PC-3 (cell line): Measurements from ENCODE around the gene TSPO. TPM values are rescaled to one million over a fixed set of nuclear protein-coding genes. Genes with fewer than 3 reads are reported as not detected.

Experiments
- ATAC-seq: fragments of 200-7000 bp; cut with Tn5 transposase; 2 replicates; pipeline ENCODE4 v1.9.1; 2020; ENCODE audit warnings: mild to moderate bottlenecking, moderate library complexity
- BruUV-seq: library from RNA; stranded (reverse); fragments of 400-500 nt; replicated peaks from 2 replicates; lab custom pipeline; 2021; lab: Mats Ljungman, UMichigan
- CTCF ChIA-PET: fragments of 300-600 bp; sonication (Branson Sonifier 250); formaldehyde crosslinking; loops from one replicate; lab custom pipeline; 2022; ENCODE audit warnings: antibody characterized with exemption; lab: Charles Lee
- POLR2A ChIA-PET: fragments of 300-600 bp; sonication (Branson Sonifier 250); formaldehyde crosslinking; loops from one replicate; lab custom pipeline; 2022; ENCODE audit warnings: antibody characterized with exemption; ENCODE audit not compliant: unreplicated experiment; lab: Charles Lee
- DNase-seq: peaks from one replicate; pipeline ENCODE4 v3.0.0-alpha.2; 2015
- H2AFZ ChIP-seq: fragments of 300-600 bp; sonication (generic); 2 replicates; pipeline ENCODE4 v1.6.0; 2016; ENCODE audit warnings: antibody characterized with exemption, low read length
- H3F3A ChIP-seq: fragments of 300-600 bp; sonication (generic); one replicate; pipeline ENCODE4 v1.6.0; 2017; ENCODE audit warnings: antibody characterized with exemption, low read length, control low read depth, mild to moderate bottlenecking; ENCODE audit not compliant: unreplicated experiment
- H3K27ac ChIP-seq: fragments of 300-600 bp; sonication (generic); 2 replicates; pipeline ENCODE4 v1.5.1; 2016; ENCODE audit warnings: mild to moderate bottlenecking, low read length
- H3K27me3 ChIP-seq: fragments of 300-600 bp; sonication (generic); 2 replicates; pipeline ENCODE4 v1.6.1; 2016; ENCODE audit warnings: low read length, mixed read lengths
- H3K36me3 ChIP-seq: fragments of 300-600 bp; sonication (generic); 2 replicates; pipeline ENCODE4 v1.6.1; 2016; ENCODE audit warnings: low read depth, mixed run types, low read length, mixed read lengths
- H3K4me1 ChIP-seq: fragments of 300-600 bp; sonication (generic); 2 replicates; pipeline ENCODE4 v1.5.1; 2016; ENCODE audit warnings: low read length; ENCODE audit not compliant: insufficient read depth
- H3K4me2 ChIP-seq: fragments of 300-600 bp; sonication (generic); 2 replicates; pipeline ENCODE4 v1.6.0; 2016; ENCODE audit warnings: low read length
- H3K4me3 ChIP-seq: fragments of 300-600 bp; sonication (generic); 2 replicates; pipeline ENCODE4 v1.5.1; 2016; ENCODE audit warnings: mild to moderate bottlenecking, low read length, mixed read lengths
- H3K79me2 ChIP-seq: fragments of 300-600 bp; sonication (generic); 2 replicates; pipeline ENCODE4 v1.6.1; 2017; ENCODE audit warnings: low read length, mixed read lengths
- H3K9ac ChIP-seq: fragments of 300-600 bp; sonication (generic); 2 replicates; pipeline ENCODE4 v1.6.0; 2016; ENCODE audit warnings: mild to moderate bottlenecking, low read length
- H3K9me2 ChIP-seq: fragments of 300-600 bp; sonication (generic); replicated peaks from 2 replicates; pipeline ENCODE4 v1.6.1; 2016; ENCODE audit warnings: mixed run types, low read length, mixed read lengths
- H3K9me3 ChIP-seq: fragments of 300-600 bp; sonication (generic); 2 replicates; pipeline ENCODE4 v1.6.1; 2016; ENCODE audit warnings: low read length, mixed read lengths
- H4K20me1 ChIP-seq: fragments of 300-600 bp; sonication (generic); 2 replicates; pipeline ENCODE4 v1.6.1; 2016; ENCODE audit warnings: low read length, mixed read lengths
- EZH2 ChIP-seq: fragments of 300-600 bp; sonication (generic); IDR thresholded peaks from one replicate; pipeline ENCODE4 v1.6.1; 2017; ENCODE audit warnings: antibody characterized with exemption, mild to moderate bottlenecking, low read length; ENCODE audit not compliant: unreplicated experiment
- EZH2phosphoT487 ChIP-seq: fragments of 300-600 bp; sonication (generic); IDR thresholded peaks from 2 replicates; pipeline ENCODE4 v1.6.1; 2018; ENCODE audit warnings: mild to moderate bottlenecking, antibody characterized with exemption, low read length, borderline replicate concordance
- intact Hi-C: fragments of 100-400 bp; cut with micrococcal nuclease; formaldehyde crosslinking; loops from 2 replicates; pipeline ENCODE4 v1.9.0; 2023
- total RNA-seq: library from RNA; depleted of rRNA; stranded (reverse); fragments of >200 nt; gene quantifications from 2 replicates; pipeline ENCODE4 v1.2.3, GENCODE V29; 2014
- TF ChIP-seq, protein P1 (sequence below): fragments of 300-600 bp; sonication (generic); conservative IDR thresholded peaks from 2 replicates; pipeline ENCODE4 v1.5.1; 2017; ENCODE audit warnings: antibody characterized with exemption, low read depth, mild to moderate bottlenecking, low read length

TSPO gene
- total RNA-seq, 1 experiment from 2014 or later = 349 TPM

DNA sequence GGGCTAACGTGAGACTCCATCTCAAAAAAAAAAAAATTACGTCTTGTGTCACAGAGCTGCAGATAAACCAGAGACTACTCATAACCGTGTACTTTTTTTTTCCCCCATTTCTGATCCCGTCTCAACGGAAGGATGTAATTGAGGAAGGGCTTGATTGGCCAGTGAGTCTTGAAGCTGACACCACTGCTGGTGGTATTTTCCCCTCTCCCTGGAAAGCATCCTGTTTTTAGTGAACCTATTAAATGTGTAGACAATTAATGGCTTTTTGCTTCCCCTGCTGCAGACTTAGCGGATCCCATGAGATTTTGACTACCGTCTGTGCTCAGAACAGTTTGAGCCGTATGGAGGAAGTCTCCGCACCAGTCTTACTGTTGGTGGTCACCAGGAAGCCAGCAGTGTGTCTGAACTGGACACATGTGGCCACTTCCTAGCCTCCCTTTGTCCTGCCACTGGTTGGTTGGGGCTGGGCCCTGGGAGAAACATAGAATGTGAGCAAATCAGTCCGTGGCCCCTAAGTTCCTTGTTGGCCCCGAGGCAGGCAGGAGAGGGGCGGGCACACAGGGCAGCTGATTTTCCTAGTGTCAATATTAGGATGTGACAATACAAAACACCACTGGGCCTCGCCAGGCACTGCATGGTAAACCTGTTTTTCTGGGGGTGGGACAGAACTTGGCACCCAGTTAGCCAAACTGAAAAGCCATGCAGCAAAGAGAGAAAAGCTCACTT lies 37.7 kb upstream of the TSPO start:
- TF ChIP-seq EZH2phosphoT487 (no peak), EZH2 (no peak)
- TF ChIP-seq, protein P1, sequence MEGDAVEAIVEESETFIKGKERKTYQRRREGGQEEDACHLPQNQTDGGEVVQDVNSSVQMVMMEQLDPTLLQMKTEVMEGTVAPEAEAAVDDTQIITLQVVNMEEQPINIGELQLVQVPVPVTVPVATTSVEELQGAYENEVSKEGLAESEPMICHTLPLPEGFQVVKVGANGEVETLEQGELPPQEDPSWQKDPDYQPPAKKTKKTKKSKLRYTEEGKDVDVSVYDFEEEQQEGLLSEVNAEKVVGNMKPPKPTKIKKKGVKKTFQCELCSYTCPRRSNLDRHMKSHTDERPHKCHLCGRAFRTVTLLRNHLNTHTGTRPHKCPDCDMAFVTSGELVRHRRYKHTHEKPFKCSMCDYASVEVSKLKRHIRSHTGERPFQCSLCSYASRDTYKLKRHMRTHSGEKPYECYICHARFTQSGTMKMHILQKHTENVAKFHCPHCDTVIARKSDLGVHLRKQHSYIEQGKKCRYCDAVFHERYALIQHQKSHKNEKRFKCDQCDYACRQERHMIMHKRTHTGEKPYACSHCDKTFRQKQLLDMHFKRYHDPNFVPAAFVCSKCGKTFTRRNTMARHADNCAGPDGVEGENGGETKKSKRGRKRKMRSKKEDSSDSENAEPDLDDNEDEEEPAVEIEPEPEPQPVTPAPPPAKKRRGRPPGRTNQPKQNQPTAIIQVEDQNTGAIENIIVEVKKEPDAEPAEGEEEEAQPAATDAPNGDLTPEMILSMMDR = no peak
- Histone ChIP-seq H3K4me1 (peaks cover 22% of the 10 kb centered on the region; the same call in 1 of the 2 replicates), H2AFZ (no peak overlapping the region), H3K9ac (no peak overlapping the region), H3K79me2 (peaks cover 25% of the 10 kb centered on the region), H3K27me3 (no peaks in the 10 kb centered on the region), H3K9me3 (no peaks in the 10 kb centered on the region), H3K27ac (no peak overlapping the region), H3K4me2 (no peak overlapping the region), H4K20me1 (no peaks in the 10 kb centered on the region), H3F3A (no peaks in the 10 kb centered on the region), H3K4me3 (no peak overlapping the region), H3K9me2 (no peaks in the 10 kb centered on the region), H3K36me3 (no peaks in the 10 kb centered on the region)
- DNase-seq (peak; percentile 51), ATAC-seq (no peak)
- intact Hi-C loops = no loop called here
- ChIA-PET CTCF (no interaction called here), POLR2A (interaction anchor here (0.6 kb wide), 1 partner anchor 843 kb away, joined by 4 read pairs; the partner anchor contains the start of gene TCF20)
- BruUV-seq = TSS peak; percentile 8

DNA sequence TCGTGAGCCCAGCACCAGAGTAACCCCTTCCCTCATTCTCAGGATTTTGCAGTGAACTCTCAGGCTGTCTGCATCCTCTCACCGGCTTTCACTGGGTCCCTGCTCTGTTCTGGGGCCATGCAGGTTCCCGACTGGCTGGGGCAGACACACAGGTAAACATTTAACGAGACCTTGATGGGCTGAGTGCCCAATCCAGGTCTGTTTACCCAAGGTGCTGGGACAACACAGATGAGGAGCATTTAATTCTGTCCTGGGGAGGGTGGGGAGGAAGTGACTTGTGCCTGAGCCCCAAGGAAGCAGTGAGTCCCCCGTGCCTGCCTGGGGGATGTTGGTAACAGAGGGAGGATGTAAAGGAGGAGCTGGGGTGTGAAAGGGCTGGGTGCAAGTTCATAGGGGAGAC lies 36.4 kb upstream of the TSPO start:
- H2AFZ ChIP-seq = no peak overlapping the region
- ATAC-seq = peak; percentile 66
- H3K4me1 ChIP-seq = peaks cover 22% of the 10 kb centered on the region; the same call in 1 of the 2 replicates
- no peaks in the 10 kb centered on the region for H3F3A ChIP-seq
- H3K4me3 ChIP-seq = no peak overlapping the region
- H3K36me3 ChIP-seq = no peaks in the 10 kb centered on the region
- H3K9me2 ChIP-seq = no peaks in the 10 kb centered on the region
- H4K20me1 ChIP-seq = no peaks in the 10 kb centered on the region
- DNase-seq = peak; percentile 85
- H3K27ac ChIP-seq = no peak overlapping the region
- H3K79me2 ChIP-seq = peaks cover 25% of the 10 kb centered on the region
- intact Hi-C loops = no loop called here
- TF ChIP-seq, protein P1 = no peak
- TF ChIP-seq EZH2phosphoT487 (no peak), EZH2 (no peak)
- CTCF ChIA-PET = no interaction called here
- no peaks in the 10 kb centered on the region for H3K9me3 ChIP-seq
- no TSS peak for BruUV-seq
- peak overlapping the region; percentile 63 for H3K4me2 ChIP-seq
- H3K27me3 ChIP-seq = no peaks in the 10 kb centered on the region
- H3K9ac ChIP-seq = no peak overlapping the region
- POLR2A ChIA-PET = interaction anchor here (0.6 kb wide), 1 partner anchor 13 kb away, joined by 7 read pairs; no protein-coding TSS in a partner anchor

DNA sequence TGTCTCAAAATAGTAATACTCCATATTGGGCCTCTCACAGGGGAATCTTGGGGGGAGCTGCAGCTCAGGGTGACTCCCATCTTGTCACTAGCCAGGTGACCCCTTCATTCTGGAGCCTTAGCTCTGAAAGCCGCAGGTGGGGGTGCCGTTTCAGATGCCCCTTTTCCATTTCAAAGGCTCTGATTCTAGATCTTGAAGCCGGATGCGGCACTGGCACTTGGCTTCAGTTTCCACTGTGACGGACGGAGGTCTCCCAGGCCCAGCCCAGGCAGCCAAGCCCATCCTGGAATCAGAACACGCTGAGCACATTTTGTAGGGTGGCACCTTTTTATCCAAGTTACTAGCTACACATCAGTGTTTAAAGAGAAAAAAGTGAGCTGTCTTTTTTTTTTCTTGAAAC lies 34.4 kb upstream of the TSPO start:
- DNase-seq (no peak), ATAC-seq (no peak)
- intact Hi-C loops = no loop called here
- no peaks in the 10 kb centered on the region for H3K9me2 ChIP-seq
- H3K36me3 ChIP-seq = no peaks in the 10 kb centered on the region
- H2AFZ ChIP-seq = no peak overlapping the region
- no TSS peak for BruUV-seq
- peaks cover 19% of the 10 kb centered on the region for H3K79me2 ChIP-seq
- H3K4me1 ChIP-seq = peaks cover 18% of the 10 kb centered on the region; the same call in 1 of the 2 replicates
- ChIA-PET CTCF (no interaction called here), POLR2A (no interaction called here)
- H3K4me3 ChIP-seq = no peak overlapping the region
- H3K27me3 ChIP-seq = no peaks in the 10 kb centered on the region
- no peak overlapping the region for H3K9ac ChIP-seq
- no peaks in the 10 kb centered on the region for H4K20me1 ChIP-seq
- TF ChIP-seq, protein P1 = no peak
- TF ChIP-seq EZH2phosphoT487 (no peak), EZH2 (no peak)
- no peaks in the 10 kb centered on the region for H3F3A ChIP-seq
- no peaks in the 10 kb centered on the region for H3K9me3 ChIP-seq
- H3K4me2 ChIP-seq = no peak overlapping the region
- no peak overlapping the region for H3K27ac ChIP-seq
